Measurements from ENCODE around the gene FBLN7.

- TF ChIP-seq EZH2 (IDR thresholded peaks at IDR 0.05; ENCODE audit: borderline replicate concordance, low read depth, low read length, poor library complexity, severe bottlenecking) = no peak
- no peak for TF ChIP-seq CTCF (conservative IDR thresholded peaks at IDR 0.05; ENCODE audit: low read depth, low read length)
Observed at GRCh38 chr2:112153179-112153490, 14.9 kb downstream of the FBLN7 start.
